HG02840 (cell line): ENCODE results near the gene CCDC9B.

Experiments
- ATAC-seq: cut with Tn5 transposase; IDR thresholded peaks from one replicate; pipeline ENCODE4 v1.9.1; 2021; ENCODE audit warnings: mild to moderate bottlenecking, moderate library complexity, moderate number of reproducible peaks; ENCODE audit not compliant: unreplicated experiment, low FRiP score

The CCDC9B gene

GRCh38 chr15:40340740-40341400 lies at the start of gene CCDC9B:
CCDC9B (minus strand) TSS chr15:40340939; CDS start chr15:40340819, 120 bp downstream.
- no peak for ATAC-seq

DNA sequence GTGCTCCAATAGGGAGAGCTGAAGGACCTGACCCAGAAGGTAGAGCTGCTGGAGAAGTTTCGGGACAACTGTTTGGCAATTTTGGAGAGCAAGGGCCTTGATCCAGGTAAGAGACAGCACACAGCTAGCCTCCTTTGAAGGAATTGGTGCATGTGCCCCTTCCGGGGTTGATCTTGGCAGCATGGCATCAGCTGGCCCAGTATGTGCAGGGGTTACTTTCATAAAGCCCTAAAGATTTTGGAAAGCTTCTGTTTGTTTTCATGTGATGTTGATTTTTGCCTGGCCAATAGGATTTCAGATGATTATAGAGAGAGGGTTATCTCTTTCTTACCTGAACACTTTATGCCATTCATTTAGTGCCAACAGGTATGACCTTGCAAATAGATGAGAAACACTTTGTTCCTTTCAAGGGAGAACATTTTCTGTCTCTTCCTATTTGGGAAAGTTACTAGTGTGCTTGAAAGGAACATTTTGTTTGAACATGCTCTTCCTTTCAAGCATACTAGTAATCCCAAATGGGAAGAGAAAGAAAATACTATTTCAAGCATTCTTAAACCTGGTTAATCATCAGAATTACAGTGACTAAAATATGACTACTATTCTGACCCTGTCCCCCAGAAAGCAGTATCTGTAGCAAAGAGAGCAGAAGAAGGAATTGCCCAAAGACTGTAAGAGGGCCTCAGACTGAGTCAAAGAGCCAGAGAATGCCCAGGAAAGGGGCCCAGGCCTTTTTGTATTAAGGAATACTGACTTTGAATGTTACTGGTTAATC lies 49.3 kb upstream of the CCDC9B start:
- no peak for ATAC-seq

DNA sequence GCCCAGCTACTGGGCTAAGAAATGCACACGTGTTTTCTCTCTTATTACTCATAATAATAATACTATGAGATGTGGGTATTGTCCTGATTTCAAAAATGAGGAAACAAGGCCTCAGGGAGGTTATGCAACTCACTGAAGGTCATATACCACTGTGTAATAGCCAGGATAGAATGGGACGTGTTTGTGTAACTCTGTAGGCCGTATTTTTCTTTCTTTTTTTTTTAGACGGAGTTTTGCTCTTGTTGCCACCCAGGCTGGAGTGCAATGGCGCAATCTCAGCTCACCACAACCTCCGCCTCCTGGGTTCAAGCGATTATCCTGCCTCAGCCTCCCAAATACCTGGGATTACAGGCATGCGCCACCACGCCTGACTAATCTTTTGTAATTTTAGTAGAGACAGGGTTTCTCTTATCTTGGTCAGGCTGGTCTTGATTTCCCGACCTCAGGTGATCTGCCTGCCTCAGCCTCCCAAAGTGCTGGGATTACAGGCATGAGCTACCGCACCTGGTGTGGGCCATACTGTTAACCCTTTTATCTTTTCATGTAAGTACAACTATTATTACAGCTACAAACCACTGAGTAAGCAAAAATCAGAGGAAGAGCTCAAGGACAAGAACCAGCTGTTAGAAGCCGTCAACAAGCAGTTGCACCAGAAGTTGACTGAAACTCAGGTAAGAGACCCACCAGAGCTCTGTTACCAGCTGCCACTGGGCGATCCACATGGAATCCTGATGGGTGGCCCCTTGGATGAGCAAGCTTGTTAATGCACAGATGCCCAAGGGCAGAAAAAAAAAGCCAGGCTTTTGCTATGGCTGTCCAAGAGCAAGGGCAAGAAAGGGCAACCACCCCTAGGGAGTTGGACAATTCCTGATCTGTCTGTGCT lies 48.4 kb upstream of the CCDC9B start:
- no peak for ATAC-seq

GRCh38 chr15:40386480-40386879 lies 45.7 kb upstream of the CCDC9B start:
- no peak for ATAC-seq

DNA sequence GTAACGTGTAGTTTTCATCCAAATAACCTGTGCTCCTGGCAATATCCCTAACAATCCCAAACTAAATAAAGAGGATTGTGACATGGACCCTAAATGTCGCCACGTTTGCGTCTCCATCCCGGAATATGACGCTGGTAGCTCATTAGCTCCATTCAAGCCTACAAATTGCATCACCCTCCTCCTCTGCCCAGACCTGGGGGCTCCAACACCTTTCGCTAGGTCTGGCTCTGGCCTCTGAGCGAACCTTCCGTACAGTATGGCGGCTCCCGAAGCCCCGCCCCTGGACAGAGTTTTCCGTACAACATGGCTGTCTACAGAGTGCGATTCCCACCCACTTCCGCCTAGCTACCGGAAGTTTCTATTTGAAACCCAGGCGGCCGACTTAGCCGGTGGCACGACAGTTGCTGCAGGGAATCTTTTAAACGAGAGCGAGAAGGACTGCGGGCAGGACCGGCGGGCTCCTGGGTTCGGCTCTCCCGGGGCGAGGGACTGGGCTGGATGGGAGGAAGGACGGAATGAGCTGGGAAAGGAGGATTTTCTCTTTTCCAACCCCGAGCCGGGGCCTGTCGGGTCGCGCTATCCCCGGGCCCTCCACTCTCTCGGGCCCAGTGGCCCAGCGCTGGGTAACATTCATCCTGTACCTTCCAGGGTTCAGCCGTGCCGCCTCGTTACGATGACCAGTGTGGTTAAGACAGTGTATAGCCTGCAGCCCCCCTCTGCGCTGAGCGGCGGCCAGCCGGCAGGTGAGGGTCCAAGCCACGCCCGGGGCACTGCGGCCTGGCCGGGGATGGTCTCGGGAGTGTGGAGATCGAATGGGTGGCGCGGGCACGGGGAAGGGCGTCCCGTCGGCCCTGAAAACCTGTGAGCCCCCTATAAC lies 42.1 kb upstream of the CCDC9B start, which contains the start of gene KNSTRN:
TSS of gene KNSTRN (plus strand) at position 142 of the 877 bp plus-strand sequence. CDS start at position 257, 115 bp downstream.
- peak; percentile 95 for ATAC-seq

GRCh38 chr15:40381818-40382529 lies 41.2 kb upstream of the CCDC9B start:
- no peak for ATAC-seq

DNA sequence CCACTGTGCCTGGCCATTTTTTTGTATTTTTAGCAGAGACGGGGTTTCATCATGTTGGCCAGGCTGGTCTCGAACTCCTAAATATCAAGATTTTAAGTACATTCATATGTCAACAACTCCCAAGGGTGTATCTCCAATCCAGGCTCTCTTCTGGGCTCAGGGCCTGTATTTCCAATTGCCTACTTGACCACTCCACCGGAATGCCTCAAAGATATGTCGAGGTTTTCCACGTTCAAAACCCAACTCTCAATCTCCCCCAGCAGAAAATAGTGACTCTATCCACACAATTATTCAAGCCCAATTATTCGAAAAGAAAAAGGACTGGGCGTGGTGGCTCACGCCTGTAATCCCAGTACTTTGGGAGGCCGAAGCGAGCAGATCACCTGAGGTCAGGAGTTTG lies 39.9 kb upstream of the CCDC9B start:
- no peak for ATAC-seq

DNA sequence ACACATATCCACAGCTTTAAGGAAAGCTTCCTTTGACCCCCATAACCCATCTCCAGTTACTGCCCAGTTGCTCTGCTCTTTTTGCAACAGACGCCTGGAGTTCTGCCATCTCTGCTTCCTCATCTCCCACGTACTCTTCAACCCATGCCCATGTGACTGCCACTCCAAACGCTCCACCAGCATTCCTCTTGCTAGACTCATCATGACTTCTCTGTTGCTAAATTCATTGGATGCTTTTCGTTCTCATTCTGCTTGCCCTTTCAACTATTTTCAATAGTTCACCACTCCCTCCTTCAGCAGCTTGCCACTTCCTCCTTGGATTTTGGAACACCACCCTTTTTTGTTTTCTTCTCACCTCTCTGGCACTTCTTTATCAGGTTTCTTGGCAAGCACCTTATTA lies 39.1 kb upstream of the CCDC9B start:
- no peak for ATAC-seq

DNA sequence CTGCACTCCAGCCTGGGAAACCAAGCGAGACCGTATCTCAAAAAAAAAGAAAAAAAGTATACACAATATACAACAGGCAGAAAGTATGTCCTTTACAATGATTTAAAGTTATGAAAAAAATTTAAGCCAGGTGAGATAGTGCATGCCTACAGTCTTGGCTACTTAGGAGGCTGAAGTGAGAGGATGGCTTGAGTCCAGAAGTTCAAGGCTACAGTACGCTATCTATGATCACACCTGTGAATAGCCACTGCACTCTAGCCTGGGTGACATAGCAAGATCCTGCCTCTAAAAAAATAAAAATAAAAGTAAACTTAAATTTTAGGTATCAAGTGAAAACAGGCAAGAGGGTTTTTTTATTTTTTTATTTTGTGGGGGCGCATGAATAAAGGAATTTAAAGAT lies 38.6 kb upstream of the CCDC9B start:
- no peak for ATAC-seq

DNA sequence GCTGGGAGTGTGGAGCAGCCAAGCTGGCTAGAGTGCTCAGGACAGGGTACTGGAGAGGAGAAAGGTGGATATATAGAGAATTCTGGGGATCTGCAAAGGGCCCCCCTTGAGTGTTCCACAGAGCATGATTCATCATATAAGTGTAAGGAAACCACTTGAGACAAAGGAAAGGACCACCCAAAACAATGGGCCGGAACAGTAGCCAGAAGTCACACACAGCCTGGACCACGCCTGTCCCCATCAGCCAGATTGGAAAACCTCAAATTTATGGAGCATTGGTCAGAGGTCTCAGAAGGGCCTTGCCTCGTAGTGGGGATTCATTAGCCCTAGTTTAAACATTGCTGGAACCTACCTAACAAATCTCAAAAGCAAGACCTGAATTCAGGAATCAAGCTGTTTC lies 36.9 kb upstream of the CCDC9B start:
- no peak for ATAC-seq

DNA sequence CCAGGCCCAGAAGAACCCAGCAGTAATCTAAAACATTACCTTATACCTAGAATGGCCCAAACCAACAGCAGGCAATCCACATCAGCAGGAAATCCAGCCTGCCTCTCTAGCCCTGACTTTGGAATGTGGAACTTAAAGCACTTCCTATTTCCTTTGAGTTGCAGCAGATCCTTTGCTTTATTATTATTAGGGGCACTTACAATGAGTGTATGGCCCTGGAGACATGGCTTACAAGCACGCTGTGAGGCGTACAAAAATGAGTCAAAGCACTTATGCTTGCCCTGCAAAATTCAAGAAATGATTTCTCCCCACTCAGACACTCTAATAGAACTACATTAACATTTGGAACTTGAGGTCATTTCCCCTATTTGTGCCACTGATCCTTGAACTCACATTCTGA lies 32.2 kb upstream of the CCDC9B start:
- ATAC-seq: no peak

DNA sequence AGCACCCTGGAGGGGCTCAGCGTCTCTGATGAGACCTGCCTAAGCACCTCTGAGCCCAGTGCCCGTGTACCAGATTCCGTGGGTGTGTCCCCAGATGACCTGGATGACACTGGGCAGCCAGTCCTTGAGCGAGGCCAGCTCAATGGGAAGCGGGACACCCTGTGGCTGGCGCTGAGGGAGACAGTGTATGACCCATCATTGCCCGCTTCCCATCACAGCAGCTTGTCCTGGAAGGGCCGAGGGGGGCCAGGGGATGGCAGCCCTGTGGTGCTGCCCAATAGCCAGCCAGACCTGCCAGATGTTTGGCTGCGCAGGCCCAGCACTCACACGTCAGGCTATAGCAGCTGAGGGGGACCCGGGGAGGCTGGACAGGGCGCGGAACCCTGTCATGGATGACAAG lies 29.2 kb upstream of the CCDC9B start:
- ATAC-seq: no peak

GRCh38 chr15:40369474-40369869 lies 28.7 kb upstream of the CCDC9B start:
- no peak for ATAC-seq

GRCh38 chr15:40368719-40369473 lies 28.2 kb upstream of the CCDC9B start:
- no peak for ATAC-seq

DNA sequence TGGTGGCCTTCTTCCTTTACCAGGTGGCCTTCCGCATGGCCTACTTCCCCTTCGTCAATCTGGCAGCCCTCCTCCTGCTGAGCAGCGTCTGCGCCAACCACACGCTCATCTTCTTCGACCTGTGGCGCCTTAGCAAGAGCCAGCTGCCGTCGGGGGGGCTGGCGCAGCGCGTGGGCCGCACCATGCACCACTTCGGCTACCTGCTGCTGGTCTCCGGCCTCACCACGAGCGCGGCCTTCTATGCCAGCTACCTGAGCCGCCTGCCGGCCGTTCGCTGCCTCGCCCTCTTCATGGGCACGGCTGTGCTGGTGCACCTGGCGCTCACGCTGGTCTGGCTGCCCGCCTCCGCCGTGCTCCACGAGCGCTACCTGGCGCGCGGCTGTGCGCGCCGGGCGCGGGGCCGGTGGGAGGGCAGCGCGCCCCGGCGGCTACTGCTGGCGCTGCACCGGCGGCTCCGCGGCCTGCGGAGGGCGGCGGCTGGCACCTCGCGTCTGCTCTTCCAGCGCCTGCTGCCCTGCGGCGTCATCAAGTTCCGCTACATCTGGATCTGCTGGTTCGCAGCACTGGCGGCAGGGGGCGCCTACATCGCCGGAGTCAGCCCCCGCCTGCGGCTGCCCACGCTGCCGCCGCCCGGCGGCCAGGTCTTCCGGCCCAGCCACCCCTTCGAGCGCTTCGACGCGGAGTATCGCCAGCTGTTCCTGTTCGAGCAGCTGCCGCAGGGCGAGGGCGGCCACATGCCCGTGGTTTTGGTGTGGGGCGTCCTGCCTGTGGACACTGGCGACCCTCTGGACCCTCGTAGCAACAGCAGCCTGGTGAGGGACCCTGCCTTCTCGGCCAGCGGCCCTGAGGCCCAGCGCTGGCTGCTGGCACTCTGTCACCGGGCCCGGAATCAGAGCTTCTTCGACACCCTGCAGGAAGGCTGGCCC lies 27.2 kb upstream of the CCDC9B start:
- ATAC-seq: peak; percentile 78

GRCh38 chr15:40367371-40367685 lies 26.6 kb upstream of the CCDC9B start:
- no peak for ATAC-seq

GRCh38 chr15:40366457-40367370 lies 26.0 kb upstream of the CCDC9B start:
- no peak for ATAC-seq
